Hematopoietic multipotent progenitor cell (in vitro differentiated cells): ENCODE measurements around the gene KRT8. TPM values are rescaled to one million over a fixed set of nuclear protein-coding genes. Genes with fewer than 3 reads are reported as not detected.
"Not testable (repeated sequence)": the region's sequence is repeated elsewhere in the genome, so short reads cannot be mapped to it uniquely, and the experiment has no call there.

Experiments
- DNase-seq, 3 donors: peaks; one replicate each; pipeline ENCODE4 v3.0.0-alpha.2; 2011 to 2015; ENCODE audit warnings: low read depth in 2 of 3, low spot score in 2 of 3
- total RNA-seq: library from RNA; depleted of rRNA; stranded (reverse); fragments of >200 nt; gene quantifications from one replicate; pipeline ENCODE4 v1.2.3, GENCODE V29; 2012

The KRT8 gene
- total RNA-seq: 7.3 TPM

GRCh38 chr12:52904509-52905300 is at the start of gene KRT8:
KRT8 (minus strand) TSS chr12:52905076; CDS start chr12:52904981, 95 bp downstream.
- not testable (repeated sequence) for DNase-seq

GRCh38 chr12:52953181-52953841 is 48.4 kb upstream of the KRT8 start:
- no peak for DNase-seq

- no peak for DNase-seq
Measured at GRCh38 chr12:52952076-52952801, 47.4 kb upstream of the KRT8 start.

GRCh38 chr12:52951640-52952039 is 46.8 kb upstream of the KRT8 start:
- no peak for DNase-seq

DNA sequence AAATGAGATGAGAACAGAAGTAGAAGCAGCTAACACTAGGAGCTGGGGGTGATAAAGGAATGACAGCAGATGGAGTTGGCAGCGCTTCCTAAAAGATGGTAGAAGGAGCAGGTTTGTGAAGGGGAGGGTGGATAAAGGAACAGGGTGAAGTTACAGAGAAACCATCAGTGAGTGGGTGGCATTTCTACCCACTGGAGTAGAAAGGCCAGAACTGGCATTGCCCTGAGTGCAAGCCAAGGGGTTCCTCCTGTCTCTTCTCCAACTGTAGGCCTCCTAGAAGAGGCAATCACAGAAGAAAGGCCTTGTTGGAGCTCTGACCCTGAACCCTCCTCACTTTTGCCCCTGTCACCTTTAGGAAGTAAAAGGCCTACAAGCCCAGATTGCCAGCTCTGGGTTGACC is 46.2 kb upstream of the KRT8 start:
- DNase-seq: no peak

DNA sequence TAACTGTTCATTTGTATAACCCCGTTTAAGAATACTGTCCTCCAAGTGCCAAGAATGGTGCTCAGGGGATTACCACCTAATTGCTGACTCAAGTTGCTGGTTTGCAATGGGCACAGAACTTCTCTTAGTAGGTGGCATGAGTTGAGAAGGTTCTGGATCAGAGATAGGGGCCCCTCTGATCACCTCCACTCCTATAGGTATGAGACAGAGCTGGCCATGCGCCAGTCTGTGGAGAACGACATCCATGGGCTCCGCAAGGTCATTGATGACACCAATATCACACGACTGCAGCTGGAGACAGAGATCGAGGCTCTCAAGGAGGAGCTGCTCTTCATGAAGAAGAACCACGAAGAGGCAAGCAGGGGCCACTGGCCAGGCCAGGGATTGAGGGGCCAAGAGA is 45.7 kb upstream of the KRT8 start:
- DNase-seq: no peak

DNA sequence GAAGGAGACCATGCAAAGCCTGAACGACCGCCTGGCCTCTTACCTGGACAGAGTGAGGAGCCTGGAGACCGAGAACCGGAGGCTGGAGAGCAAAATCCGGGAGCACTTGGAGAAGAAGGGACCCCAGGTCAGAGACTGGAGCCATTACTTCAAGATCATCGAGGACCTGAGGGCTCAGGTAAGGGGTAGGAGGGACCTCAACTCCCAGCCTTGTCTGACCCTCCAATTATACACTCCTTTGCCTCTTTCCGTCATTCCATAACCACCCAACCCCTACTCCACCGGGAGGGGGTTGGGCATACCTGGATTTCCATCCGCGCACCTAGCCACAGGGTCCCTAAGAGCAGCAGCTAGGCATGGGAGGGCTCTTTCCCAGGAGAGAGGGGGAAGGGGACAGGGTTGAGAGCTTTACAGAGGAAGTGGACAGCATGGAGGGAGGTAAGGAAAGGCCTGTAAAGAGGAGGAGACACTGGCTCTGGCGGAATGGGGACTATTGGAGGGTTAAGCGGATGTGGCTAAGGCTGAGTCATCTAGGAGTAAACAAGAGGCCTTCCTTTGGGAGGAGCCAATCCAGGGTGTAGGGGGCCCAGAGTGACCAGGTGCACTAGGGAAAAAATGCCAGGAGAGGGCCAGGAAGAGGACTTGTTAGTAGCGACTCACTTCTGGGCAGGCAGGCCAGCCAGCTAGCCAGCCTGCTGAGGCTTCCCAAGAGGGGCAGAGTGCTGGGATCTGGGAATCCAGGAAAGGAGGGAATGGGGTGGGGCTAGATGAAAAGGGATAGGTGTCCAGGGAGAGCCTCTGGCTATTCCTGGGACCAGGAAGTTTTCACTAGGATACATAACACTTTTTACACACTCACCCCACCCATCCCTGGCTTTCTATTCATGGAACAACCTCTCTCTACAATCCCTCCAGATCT is 44.8 kb upstream of the KRT8 start:
- DNase-seq: peak in 2 of 3 donors; percentile 19 to 28

GRCh38 chr12:52947738-52948423 is 43.0 kb upstream of the KRT8 start:
- no peak for DNase-seq

DNA sequence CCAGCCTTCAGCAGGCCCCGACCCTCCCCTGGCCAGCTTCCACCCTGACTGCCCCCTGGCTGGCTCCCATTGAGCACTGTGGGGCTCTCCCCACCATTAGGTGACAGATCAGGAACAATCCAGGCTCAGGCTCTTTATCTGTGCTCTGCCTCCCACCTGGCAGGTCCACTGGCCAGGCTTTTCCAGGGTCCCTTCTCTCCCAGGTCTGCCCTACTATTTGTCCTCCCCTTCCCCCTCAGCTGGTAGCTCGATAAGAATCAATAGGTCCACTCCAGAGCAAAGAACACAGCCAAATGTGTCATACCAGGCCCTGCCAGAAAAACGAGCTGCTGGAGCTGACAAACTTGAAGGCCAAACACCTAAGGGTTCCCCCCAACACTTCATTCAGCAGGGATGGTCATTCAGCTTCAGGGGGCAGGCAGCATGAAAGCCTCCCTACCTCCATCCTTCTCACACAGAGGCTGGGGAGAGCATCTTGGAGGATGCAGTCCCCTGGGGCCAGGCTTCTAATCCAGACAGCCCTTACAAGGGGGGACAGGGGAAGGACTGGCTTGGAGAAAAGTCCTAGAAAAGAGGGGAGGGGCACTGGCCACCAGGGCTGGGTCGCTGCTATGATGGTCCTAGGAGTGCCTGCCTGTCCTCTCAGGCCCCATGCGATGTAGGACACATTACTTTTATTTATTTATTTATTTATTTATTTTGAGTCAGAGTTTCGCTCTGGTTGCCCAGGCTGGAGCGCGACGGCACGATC is 42.1 kb upstream of the KRT8 start:
- no peak for DNase-seq

DNA sequence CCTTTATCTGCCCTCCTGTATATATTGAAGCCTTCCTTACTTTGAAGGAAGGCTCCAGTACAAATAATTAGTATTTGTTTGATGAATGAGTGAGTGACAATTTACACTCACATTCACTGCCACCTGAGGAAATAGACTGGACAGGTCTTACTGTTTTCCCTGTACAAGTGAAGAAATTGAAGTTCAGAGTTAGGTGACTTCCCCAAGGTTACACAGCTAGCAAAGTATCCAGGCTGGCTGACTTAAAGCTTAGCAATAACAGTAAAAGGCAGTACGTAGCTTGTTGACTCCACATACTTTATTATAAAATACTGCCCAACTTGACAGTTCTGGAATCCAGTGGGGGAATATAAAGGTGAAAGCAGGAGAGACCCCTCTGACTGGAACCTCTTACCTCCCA is 41.5 kb upstream of the KRT8 start:
- DNase-seq: no peak

GRCh38 chr12:52945389-52946232 is 40.7 kb upstream of the KRT8 start:
- DNase-seq: no peak

DNA sequence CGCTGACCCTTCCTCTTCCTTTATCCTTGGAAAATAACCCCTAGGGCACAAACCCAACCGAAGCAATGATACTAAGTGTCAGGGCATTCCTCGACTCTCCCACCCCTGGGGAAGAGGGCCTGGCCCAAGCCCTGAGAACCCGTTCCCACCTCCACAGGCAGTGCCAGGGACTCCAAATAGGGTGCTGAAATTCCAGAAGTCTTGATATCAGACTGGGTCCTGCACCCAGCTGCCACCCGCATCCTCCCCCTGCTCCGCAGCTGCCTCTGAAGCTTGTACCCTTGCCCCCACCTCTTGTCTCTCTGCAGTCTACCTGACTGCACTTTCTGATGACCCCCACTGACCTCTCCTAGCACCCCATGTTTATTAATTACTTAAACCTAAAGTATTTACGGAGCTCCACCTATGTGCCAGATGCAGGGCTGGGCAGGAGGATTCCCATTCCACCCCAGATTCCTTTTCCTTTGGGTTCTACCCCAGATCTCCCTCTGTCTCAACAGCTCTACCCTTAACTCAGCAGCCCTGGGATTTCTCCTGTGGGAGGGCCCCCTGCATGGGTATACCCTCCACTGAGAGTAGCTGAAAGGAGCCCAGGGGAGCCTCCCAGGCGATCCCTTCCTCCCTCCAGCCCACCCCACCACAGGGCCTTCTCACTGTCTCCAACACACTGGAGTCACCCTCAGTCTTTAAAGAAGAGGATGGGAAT is 40.0 kb upstream of the KRT8 start:
- DNase-seq: no peak

GRCh38 chr12:52942901-52943181 is 38.0 kb upstream of the KRT8 start:
- DNase-seq: no peak

DNA sequence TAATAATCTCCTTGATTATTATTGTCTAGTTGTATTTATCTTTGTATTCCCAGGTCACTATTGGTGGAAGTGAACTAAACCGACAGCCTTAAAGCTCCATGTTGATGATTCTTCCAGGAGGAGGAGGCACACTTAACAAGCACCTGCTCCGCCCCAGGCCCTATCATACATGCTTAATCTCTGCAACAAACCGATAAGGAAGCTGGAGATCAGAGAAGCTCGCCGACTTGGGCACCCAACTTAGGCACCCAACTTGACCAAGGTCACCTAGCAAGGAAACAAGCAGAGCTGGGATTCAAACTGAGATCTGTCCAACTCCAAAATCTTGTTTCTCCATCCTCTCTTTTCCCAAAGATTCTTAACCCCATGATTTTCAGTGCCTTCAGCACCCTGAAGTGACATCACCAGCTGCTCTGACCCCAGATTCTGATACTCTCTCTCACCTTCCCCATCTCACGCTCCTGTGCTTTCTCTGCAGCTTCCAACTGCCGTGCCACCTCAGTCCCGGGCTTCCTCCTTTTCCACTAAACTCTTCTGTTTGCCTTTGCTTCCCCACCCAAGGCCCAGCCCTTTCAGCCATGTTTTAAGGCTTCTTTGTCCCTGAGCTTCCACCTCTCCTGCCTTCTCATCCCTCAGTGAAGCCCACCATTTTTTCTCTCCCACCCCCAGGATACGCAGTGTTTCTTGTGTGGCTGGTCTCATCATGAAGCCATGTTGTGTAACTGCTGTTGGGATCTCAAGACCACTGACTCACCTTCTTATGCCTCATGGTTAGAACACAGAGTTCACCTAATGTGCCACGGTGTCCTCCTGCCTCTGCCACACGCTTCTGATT is 37.4 kb upstream of the KRT8 start:
- DNase-seq: no peak

DNA sequence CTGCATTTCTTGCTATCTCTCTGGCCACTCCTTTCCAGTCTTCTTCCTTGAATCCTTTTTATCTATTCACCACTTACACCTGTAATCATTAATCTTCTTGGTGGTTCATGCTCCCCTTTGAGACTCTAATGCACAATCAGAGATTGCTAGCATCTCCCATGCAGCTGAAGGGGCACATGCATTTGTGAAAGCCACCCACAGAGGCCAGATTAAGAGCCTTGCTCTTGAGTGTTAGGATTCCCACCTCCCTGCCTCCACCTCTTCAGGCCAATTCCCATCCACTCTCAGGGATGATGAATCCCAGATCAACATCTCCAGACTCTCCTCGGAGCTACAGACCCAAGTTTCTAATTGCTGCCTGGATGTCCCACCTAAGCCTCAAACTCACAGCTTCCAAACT is 24.7 kb upstream of the KRT8 start:
- DNase-seq: no peak

- no peak for DNase-seq
Measured at GRCh38 chr12:52927964-52928363, 23.1 kb upstream of the KRT8 start.

DNA sequence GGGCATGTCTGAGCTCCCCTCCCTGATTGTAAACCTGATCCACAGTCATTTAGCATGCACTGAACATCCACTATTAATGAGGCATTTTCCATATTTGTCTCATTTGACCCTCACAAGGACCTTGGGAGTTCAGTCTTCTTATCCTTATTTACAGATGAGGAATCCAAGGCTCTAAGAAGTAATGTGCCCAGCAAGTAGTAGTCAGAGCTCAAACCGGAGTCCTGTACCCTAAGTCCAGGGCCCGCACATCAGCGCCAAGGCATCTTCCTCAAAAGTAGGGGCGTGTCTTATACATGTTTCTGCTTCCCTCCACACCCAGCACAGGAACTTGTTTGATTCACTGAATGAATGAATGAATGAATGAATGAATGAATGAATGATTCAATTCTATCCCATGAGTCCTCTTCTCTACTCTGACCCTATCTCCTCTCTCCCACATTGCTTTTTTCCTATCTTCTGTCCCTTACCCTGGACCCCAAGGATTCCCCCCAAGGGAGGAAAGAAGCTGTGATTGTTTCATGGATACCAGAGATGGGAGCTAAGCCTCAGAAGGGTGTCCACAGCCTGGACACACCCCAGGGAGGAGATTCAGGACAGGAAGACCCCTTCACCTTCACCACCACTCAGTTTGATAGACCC is 21.8 kb upstream of the KRT8 start:
- DNase-seq: no peak
